GM23338 (cell line): ENCODE measurements around the gene TLR9. TPM values are rescaled to one million over a fixed set of nuclear protein-coding genes. Genes with fewer than 3 reads are reported as not detected.

Experiments
- ATAC-seq: fragments of 200-7000 bp; cut with Tn5 transposase; 3 replicates; pipeline ENCODE4 v1.9.1; 2020
- DNase-seq: peaks from one replicate; pipeline ENCODE4 v3.0.0-alpha.2; 2015; ENCODE audit warnings: low spot score
- H2AFZ ChIP-seq: fragments of 200-600 bp; sonication (generic); 2 replicates; pipeline ENCODE4 v1.8.0; 2016; ENCODE audit warnings: antibody characterized with exemption, mild to moderate bottlenecking, moderate library complexity
- H3F3A ChIP-seq: fragments of 200-600 bp; sonication (generic); replicated peaks from 2 replicates; pipeline ENCODE4 v1.8.0; 2017; ENCODE audit warnings: antibody characterized with exemption, mixed run types, low read depth
- H3K27ac ChIP-seq: fragments of 200-600 bp; sonication (generic); 2 replicates; pipeline ENCODE4 v1.6.1; 2016; ENCODE audit warnings: low read depth
- H3K27me3 ChIP-seq: fragments of 200-600 bp; sonication (generic); 2 replicates; pipeline ENCODE4 v1.8.0; 2016; ENCODE audit warnings: mild to moderate bottlenecking, mixed run types, moderate library complexity; ENCODE audit not compliant: insufficient read depth
- H3K36me3 ChIP-seq: fragments of 200-600 bp; sonication (generic); 2 replicates; pipeline ENCODE4 v1.8.0; 2016; ENCODE audit warnings: mild to moderate bottlenecking; ENCODE audit not compliant: insufficient read depth
- H3K4me1 ChIP-seq: fragments of 200-600 bp; sonication (generic); 2 replicates; pipeline ENCODE4 v1.8.0; 2016; ENCODE audit warnings: mild to moderate bottlenecking, moderate library complexity; ENCODE audit not compliant: insufficient read depth
- H3K4me2 ChIP-seq: fragments of 200-600 bp; sonication (generic); 2 replicates; pipeline ENCODE4 v1.7.1; 2017; ENCODE audit warnings: mixed run types
- H3K4me3 ChIP-seq: fragments of 200-600 bp; sonication (generic); 2 replicates; pipeline ENCODE4 v1.6.1; 2016; ENCODE audit warnings: mixed run types
- H3K79me2 ChIP-seq: fragments of 200-600 bp; sonication (generic); replicated peaks from 2 replicates; pipeline ENCODE4 v1.8.0; 2017; ENCODE audit warnings: mild to moderate bottlenecking; ENCODE audit not compliant: insufficient read depth
- H3K9me2 ChIP-seq: fragments of 200-600 bp; sonication (generic); 2 replicates; pipeline ENCODE4 v1.8.0; 2017; ENCODE audit not compliant: insufficient read depth
- H4K20me1 ChIP-seq: fragments of 200-600 bp; sonication (generic); replicated peaks from 2 replicates; pipeline ENCODE4 v1.8.0; 2017; ENCODE audit warnings: mild to moderate bottlenecking; ENCODE audit not compliant: insufficient read depth
- H3K27ac Mint-ChIP-seq: 2 replicates; pipeline ENCODE4 v1.8.0; 2020; ENCODE audit warnings: inconsistent platforms, mild to moderate bottlenecking, moderate library complexity, mixed read lengths
- H3K27me3 Mint-ChIP-seq: 3 replicates; pipeline ENCODE4 v1.8.0; 2022; ENCODE audit warnings: low read depth, mild to moderate bottlenecking, moderate library complexity, mixed read lengths, inconsistent platforms; ENCODE audit not compliant: insufficient read depth, poor library complexity
- H3K36me3 Mint-ChIP-seq: 3 replicates; pipeline ENCODE4 v1.8.0; 2021; ENCODE audit warnings: low read depth, mild to moderate bottlenecking, inconsistent platforms, moderate library complexity, mixed read lengths
- H3K4me1 Mint-ChIP-seq: 3 replicates; pipeline ENCODE4 v1.8.0; 2020; ENCODE audit warnings: mild to moderate bottlenecking, inconsistent platforms, mixed read lengths
- H3K4me3 Mint-ChIP-seq: 3 replicates; pipeline ENCODE4 v1.8.0; 2021; ENCODE audit warnings: moderate library complexity, mild to moderate bottlenecking, inconsistent platforms, mixed read lengths
- H3K9me3 Mint-ChIP-seq: 3 replicates; pipeline ENCODE4 v1.8.0; 2020; ENCODE audit warnings: moderate library complexity, mild to moderate bottlenecking, inconsistent platforms, mixed read lengths
- CREB1 ChIP-seq: fragments of 250-450 bp; sonication (Bioruptor Pico); IDR thresholded peaks from 2 replicates; pipeline ENCODE4 v1.5.0; 2020; ENCODE audit warnings: low read depth, mild to moderate bottlenecking, moderate library complexity
- CTCF ChIP-seq, 2 experiments: fragments of 200-600 bp in 1 of 2; sonication (generic) in 1 of 2; conservative IDR thresholded peaks; 2 replicates each; pipeline versions ENCODE4 v1.5.1 to v1.6.1; 2016 to 2017; ENCODE audit warnings: antibody characterized with exemption in 2 of 2, low read depth in 2 of 2, mild to moderate bottlenecking in 2 of 2, moderate library complexity in 1 of 2
- ETS1 ChIP-seq: IDR thresholded peaks from 2 replicates; pipeline ENCODE4 v1.6.1; 2016; ENCODE audit warnings: antibody characterized with exemption
- EZH2 ChIP-seq: fragments of 200-600 bp; sonication (generic); IDR thresholded peaks from one replicate; pipeline ENCODE4 v1.8.0; 2017; ENCODE audit warnings: antibody characterized with exemption, mild to moderate bottlenecking, low read depth; ENCODE audit not compliant: unreplicated experiment
- EZH2phosphoT487 ChIP-seq: fragments of 200-600 bp; sonication (generic); IDR thresholded peaks from one replicate; pipeline ENCODE4 v1.8.1; 2018; ENCODE audit warnings: antibody characterized with exemption; ENCODE audit not compliant: unreplicated experiment
- JUNB ChIP-seq: IDR thresholded peaks from one replicate; pipeline ENCODE4 v1.6.1; 2016; ENCODE audit warnings: antibody characterized with exemption; ENCODE audit not compliant: unreplicated experiment
- NANOG ChIP-seq: IDR thresholded peaks from 2 replicates; pipeline ENCODE4 v1.6.1; 2016; ENCODE audit warnings: antibody characterized with exemption, borderline replicate concordance
- POLR2AphosphoS5 ChIP-seq: IDR thresholded peaks from 2 replicates; pipeline ENCODE4 v1.6.1; 2016; ENCODE audit warnings: antibody characterized with exemption, low read depth
- REST ChIP-seq: IDR thresholded peaks from one replicate; pipeline ENCODE4 v1.6.1; 2018; ENCODE audit warnings: antibody characterized with exemption; ENCODE audit not compliant: unreplicated experiment
- STAT1 ChIP-seq: IDR thresholded peaks from one replicate; pipeline ENCODE4 v1.6.1; 2016; ENCODE audit warnings: antibody characterized with exemption; ENCODE audit not compliant: unreplicated experiment
- ZNF114 ChIP-seq: fragments of 250-450 bp; sonication (Bioruptor Pico); IDR thresholded peaks from 2 replicates; pipeline ENCODE4 v1.5.0; 2020; ENCODE audit warnings: mild to moderate bottlenecking, moderate library complexity
- ZNF331 ChIP-seq: fragments of 250-450 bp; sonication (Bioruptor Pico); IDR thresholded peaks from 2 replicates; pipeline ENCODE4 v1.5.0; 2020; ENCODE audit warnings: low read depth, mild to moderate bottlenecking, moderate library complexity
- polyA plus RNA-seq: library from polyadenylated mRNA; unstranded; fragments of >200 nt; fragmentation: Nextera tagmentation; extraction: Ambion mirVana; gene quantifications from 2 replicates; pipeline ENCODE4 v1.2.1, GENCODE V29; 2016
- total RNA-seq: library from RNA; depleted of rRNA; stranded (reverse); fragments of >200 nt; shearing (Covaris generic); gene quantifications from 2 replicates; pipeline ENCODE4 v1.2.3, GENCODE V29; 2014
- TF ChIP-seq, protein P1 (sequence below): fragments of 250-450 bp; sonication (Bioruptor Pico); IDR thresholded peaks from 2 replicates; pipeline ENCODE4 v1.5.0; 2020; ENCODE audit warnings: mild to moderate bottlenecking, moderate library complexity

TLR9 gene
- total and polyA plus RNA-seq, 2 experiments from 2014 or later = not detected

DNA sequence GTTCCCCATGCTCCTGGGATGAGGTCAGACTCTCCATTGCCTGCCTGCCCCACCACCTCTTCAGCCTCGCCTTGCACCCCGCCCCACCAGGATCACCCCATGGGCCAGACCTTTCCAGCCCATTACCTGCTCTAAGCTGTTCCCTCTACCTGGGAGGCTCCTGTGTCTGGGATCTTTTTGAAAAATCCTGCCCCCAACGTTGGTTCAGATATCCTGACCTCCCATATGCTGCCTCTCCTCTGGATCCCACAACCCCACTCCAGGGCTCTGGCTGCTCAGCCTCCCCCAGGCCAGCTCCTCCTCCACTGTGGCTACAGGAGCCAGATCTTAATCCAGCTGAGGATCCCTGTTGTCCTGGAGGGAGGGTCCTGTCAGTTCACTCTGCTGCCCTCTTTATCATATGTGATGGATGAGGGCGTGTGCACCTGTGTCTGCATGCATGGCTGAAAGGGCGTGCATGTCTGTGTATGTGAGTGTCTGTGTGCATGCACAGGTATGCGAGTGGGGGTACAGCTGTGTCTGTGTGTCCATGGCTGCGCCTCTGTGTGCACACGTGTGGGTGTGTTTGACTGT is 49.2 kb downstream of the TLR9 start:
- peaks cover 4% of the 10 kb centered on the region for H3K27me3 Mint-ChIP-seq
- H3K27ac ChIP-seq = no peak overlapping the region
- no peak for ATAC-seq
- H3K4me1 Mint-ChIP-seq = peaks cover 26% of the 10 kb centered on the region
- H3K4me3 Mint-ChIP-seq = no peak overlapping the region
- H4K20me1 ChIP-seq = no peaks in the 10 kb centered on the region
- H3K27me3 ChIP-seq = no peaks in the 10 kb centered on the region
- H3K79me2 ChIP-seq = no peaks in the 10 kb centered on the region
- H3K4me3 ChIP-seq = no peak overlapping the region
- no peak overlapping the region for H3K4me2 ChIP-seq
- no peaks in the 10 kb centered on the region for H3K4me1 ChIP-seq
- DNase-seq = no peak
- no peaks in the 10 kb centered on the region; the same call in 2 of the 3 replicates for H3K36me3 Mint-ChIP-seq
- no peaks in the 10 kb centered on the region for H3K36me3 ChIP-seq
- H3F3A ChIP-seq = no peaks in the 10 kb centered on the region
- H3K9me2 ChIP-seq = no peaks in the 10 kb centered on the region
- TF ChIP-seq ZNF114 = no peak
- TF ChIP-seq ETS1 = no peak
- TF ChIP-seq ZNF331 = no peak
- no peak for TF ChIP-seq POLR2AphosphoS5
- no peak for TF ChIP-seq REST
- no peak for TF ChIP-seq JUNB
- no peak for TF ChIP-seq CTCF (conservative IDR thresholded peaks at IDR 0.05; ENCODE audit: low read depth in 2 of 2)
- TF ChIP-seq, protein P1, sequence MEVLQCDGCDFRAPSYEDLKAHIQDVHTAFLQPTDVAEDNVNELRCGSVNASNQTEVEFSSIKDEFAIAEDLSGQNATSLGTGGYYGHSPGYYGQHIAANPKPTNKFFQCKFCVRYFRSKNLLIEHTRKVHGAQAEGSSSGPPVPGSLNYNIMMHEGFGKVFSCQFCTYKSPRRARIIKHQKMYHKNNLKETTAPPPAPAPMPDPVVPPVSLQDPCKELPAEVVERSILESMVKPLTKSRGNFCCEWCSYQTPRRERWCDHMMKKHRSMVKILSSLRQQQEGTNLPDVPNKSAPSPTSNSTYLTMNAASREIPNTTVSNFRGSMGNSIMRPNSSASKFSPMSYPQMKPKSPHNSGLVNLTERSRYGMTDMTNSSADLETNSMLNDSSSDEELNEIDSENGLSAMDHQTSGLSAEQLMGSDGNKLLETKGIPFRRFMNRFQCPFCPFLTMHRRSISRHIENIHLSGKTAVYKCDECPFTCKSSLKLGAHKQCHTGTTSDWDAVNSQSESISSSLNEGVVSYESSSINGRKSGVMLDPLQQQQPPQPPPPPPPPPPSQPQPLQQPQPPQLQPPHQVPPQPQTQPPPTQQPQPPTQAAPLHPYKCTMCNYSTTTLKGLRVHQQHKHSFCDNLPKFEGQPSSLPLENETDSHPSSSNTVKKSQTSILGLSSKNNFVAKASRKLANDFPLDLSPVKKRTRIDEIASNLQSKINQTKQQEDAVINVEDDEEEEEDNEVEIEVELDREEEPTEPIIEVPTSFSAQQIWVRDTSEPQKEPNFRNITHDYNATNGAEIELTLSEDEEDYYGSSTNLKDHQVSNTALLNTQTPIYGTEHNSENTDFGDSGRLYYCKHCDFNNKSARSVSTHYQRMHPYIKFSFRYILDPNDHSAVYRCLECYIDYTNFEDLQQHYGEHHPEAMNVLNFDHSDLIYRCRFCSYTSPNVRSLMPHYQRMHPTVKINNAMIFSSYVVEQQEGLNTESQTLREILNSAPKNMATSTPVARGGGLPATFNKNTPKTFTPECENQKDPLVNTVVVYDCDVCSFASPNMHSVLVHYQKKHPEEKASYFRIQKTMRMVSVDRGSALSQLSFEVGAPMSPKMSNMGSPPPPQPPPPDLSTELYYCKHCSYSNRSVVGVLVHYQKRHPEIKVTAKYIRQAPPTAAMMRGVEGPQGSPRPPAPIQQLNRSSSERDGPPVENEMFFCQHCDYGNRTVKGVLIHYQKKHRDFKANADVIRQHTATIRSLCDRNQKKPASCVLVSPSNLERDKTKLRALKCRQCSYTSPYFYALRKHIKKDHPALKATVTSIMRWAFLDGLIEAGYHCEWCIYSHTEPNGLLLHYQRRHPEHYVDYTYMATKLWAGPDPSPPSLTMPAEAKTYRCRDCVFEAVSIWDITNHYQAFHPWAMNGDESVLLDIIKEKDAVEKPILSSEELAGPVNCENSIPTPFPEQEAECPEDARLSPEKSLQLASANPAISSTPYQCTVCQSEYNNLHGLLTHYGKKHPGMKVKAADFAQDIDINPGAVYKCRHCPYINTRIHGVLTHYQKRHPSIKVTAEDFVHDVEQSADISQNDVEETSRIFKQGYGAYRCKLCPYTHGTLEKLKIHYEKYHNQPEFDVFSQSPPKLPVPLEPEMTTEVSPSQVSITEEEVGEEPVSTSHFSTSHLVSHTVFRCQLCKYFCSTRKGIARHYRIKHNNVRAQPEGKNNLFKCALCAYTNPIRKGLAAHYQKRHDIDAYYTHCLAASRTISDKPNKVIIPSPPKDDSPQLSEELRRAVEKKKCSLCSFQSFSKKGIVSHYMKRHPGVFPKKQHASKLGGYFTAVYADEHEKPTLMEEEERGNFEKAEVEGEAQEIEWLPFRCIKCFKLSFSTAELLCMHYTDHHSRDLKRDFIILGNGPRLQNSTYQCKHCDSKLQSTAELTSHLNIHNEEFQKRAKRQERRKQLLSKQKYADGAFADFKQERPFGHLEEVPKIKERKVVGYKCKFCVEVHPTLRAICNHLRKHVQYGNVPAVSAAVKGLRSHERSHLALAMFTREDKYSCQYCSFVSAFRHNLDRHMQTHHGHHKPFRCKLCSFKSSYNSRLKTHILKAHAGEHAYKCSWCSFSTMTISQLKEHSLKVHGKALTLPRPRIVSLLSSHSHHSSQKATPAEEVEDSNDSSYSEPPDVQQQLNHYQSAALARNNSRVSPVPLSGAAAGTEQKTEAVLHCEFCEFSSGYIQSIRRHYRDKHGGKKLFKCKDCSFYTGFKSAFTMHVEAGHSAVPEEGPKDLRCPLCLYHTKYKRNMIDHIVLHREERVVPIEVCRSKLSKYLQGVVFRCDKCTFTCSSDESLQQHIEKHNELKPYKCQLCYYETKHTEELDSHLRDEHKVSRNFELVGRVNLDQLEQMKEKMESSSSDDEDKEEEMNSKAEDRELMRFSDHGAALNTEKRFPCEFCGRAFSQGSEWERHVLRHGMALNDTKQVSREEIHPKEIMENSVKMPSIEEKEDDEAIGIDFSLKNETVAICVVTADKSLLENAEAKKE (CRISPR knock-in tag) = no peak
- TF ChIP-seq NANOG = no peak
- no peak for TF ChIP-seq STAT1
- TF ChIP-seq EZH2phosphoT487 = no peak
- no peak for TF ChIP-seq EZH2
- TF ChIP-seq CREB1 (CRISPR knock-in tag) = no peak
- no peak overlapping the region for H2AFZ ChIP-seq
- H3K27ac Mint-ChIP-seq = no peak overlapping the region
- H3K9me3 Mint-ChIP-seq = no peaks in the 10 kb centered on the region
